HepG2 (cell line): ENCODE data around the gene ALG1L2.

Experiments
- CTCF ChIP-seq: sonication (generic); formaldehyde crosslinking; IDR thresholded peaks from 2 replicates; pipeline ENCODE4 v1.5.0; 2020; ENCODE audit warnings: mild to moderate bottlenecking, missing genetic modification reagents, moderate library complexity
- HCFC1 ChIP-seq: fragments of 150-350 bp; IDR thresholded peaks from 2 replicates; pipeline ENCODE4 v1.6.1; 2014; ENCODE audit warnings: low read depth, low read length
- KAT7 ChIP-seq: IDR thresholded peaks from 2 replicates; pipeline ENCODE4 v1.6.1; 2018; ENCODE audit warnings: borderline replicate concordance, missing compliant biosample characterization
- RXRA ChIP-seq: sonication (generic); formaldehyde crosslinking; IDR thresholded peaks from 2 replicates; pipeline ENCODE4 v1.5.1; 2020; ENCODE audit warnings: missing genetic modification reagents
- TRAFD1 ChIP-seq: sonication (generic); formaldehyde crosslinking; IDR thresholded peaks from 2 replicates; pipeline ENCODE4 v1.5.1; 2020; ENCODE audit warnings: missing genetic modification reagents, mild to moderate bottlenecking, borderline replicate concordance
- USF2 ChIP-seq, 2 experiments: sonication (generic) in 1 of 2; formaldehyde crosslinking in 1 of 2; IDR thresholded peaks; 2 replicates each; pipeline versions ENCODE4 v1.5.1 to v1.6.1; 2011 to 2020; ENCODE audit warnings: borderline replicate concordance in 1 of 2, low read depth in 1 of 2, low read length in 1 of 2, mild to moderate bottlenecking in 1 of 2, missing genetic modification reagents in 1 of 2, moderate library complexity in 1 of 2

- no peak for TF ChIP-seq HCFC1
- TF ChIP-seq KAT7 (CRISPR knock-in tag): no peak
- TF ChIP-seq CTCF (CRISPR knock-in tag): no peak
- TF ChIP-seq USF2 (IDR thresholded peaks at IDR 0.05; ENCODE audit: low read depth, low read length): no peak
- no peak for TF ChIP-seq USF2 (CRISPR knock-in tag; IDR thresholded peaks at IDR 0.05; ENCODE audit: borderline replicate concordance)
- TF ChIP-seq RXRA (CRISPR knock-in tag): no peak
- no peak for TF ChIP-seq TRAFD1 (CRISPR knock-in tag)
These were observed 37.3 kb upstream of the ALG1L2 start for GRCh38 chr3:130044370-130044769.
